NCI-H774 (cell line): ENCODE data around the gene DGCR6L.
"Not testable (repeated sequence)": the region's sequence is repeated elsewhere in the genome, so short reads cannot be mapped to it uniquely, and the experiment has no call there.

Source experiments
- DNase-seq: peaks from one replicate; lab custom pipeline; 2025; lab: John Stamatoyannopoulos, UW

DGCR6L gene

GRCh38 chr22:20325996-20326395 is 6.1 kb upstream of the DGCR6L start:
- not testable (repeated sequence) for DNase-seq

DNA sequence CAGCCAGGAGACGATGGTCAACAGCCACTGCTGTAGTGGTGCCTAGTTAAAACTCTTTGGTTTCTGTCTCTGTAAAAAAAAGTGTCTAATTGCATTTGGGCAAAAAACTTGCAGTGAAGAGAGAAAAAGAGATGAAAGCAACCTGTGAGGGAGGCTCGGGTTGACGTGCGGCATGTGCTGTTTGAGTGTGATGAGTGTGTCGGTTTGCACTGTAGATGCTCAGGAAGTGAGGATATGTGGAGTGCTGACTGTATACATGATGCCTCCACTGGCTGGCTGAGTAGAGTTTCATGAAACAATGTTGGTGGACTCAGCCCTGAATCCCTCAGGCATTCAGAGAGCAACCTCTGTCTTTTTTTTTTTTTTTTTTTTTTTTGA is 4.3 kb upstream of the DGCR6L start:
- DNase-seq = no peak

- not testable (repeated sequence) for DNase-seq
Measured at GRCh38 chr22:20321552-20322211, 1.8 kb upstream of the DGCR6L start.

GRCh38 chr22:20320659-20321551 is 1.0 kb upstream of the DGCR6L start:
- DNase-seq = not testable (repeated sequence)

- no peak for DNase-seq
Measured at GRCh38 chr22:20319041-20319744, 667 bp downstream of the DGCR6L start.

GRCh38 chr22:20318043-20318688 is 1.7 kb downstream of the DGCR6L start:
- DNase-seq = not testable (repeated sequence)

DNA sequence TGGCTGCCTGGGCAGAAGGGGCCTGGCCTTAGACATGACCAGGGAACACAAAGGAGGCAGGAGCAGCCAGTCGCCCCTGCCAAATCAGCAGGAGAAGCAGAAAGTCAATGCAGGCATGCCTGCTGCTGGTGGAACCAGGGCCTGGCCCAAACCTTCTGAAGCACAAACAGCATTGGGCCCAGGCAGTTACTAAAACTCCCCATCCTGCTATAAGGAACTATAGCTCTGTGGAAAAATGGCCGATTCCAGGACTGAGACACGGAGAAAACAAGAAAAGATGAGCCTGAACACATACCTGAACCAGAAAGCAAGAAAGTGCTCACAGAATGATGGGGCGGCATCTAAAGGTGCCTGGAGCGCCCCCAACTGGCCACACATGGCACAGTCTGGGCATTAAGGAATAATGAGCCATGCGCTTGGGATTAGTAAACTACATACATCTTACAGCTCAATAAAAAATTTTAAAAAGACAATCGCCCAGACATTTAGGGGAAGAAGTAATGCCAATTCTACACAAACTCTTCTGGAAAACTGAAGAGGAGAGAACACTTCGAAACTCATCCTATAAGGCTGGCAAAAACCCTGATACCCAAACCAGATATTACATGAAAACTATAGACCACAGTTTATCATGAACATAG is 2.3 kb downstream of the DGCR6L start:
- DNase-seq = not testable (repeated sequence)

DNA sequence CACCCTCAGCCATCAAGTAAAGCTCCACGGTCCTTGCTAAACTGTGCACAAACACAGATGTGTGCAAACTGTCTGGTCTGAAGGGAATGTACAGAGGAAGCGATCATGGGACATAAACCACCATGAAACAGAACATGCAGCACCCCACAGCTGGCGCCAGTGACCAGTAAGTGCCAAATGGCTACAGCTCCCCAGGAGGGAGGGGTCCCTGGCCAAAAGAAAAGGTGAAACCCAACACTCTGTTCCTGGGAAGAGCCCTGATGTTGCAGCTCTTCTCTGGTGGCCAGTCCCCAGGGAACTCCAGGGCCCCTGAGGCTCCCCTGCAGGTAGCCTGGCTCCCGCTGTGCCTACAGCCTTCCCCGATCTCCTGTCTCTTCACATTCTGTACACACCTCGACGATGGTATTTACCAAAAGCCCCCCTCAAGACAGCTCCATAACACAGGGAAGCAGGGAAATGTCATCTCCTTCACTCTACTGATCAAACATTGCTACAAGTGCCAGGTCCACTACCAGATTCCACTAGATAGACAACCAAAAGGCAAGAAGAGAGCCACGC is 2.9 kb downstream of the DGCR6L start:
- DNase-seq = no peak

DNA sequence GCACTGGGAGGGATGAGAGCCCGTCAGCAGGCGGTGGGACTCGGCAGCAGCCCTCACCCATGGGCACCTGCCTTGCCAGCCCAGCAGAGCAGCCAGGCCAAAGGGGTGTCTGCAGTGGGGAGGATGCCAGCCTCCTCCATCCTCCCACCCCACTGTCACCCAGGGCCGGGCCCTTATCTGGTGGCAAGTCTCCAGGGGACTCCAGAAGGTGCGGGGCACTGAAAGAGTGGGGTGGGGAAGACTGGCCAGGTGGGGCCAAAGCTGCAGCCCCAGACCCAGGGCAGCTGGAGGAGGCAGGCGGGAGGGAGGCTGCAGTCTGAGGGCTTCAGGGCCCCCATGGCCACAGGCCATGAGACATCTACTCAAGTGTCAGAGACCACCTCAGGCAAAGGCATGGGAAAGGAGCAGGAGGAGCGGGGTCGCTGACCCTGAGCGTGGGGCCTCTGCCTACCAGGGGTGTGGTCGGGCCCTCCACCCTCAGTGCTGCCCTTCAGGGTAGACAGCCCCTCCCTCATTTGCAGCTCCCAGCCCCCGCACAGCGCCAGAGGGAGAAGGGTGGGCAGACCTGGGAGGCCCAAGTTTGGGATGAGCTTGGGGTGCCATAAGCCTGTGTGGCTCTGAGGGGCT is 3.5 kb downstream of the DGCR6L start:
- no peak for DNase-seq

DNA sequence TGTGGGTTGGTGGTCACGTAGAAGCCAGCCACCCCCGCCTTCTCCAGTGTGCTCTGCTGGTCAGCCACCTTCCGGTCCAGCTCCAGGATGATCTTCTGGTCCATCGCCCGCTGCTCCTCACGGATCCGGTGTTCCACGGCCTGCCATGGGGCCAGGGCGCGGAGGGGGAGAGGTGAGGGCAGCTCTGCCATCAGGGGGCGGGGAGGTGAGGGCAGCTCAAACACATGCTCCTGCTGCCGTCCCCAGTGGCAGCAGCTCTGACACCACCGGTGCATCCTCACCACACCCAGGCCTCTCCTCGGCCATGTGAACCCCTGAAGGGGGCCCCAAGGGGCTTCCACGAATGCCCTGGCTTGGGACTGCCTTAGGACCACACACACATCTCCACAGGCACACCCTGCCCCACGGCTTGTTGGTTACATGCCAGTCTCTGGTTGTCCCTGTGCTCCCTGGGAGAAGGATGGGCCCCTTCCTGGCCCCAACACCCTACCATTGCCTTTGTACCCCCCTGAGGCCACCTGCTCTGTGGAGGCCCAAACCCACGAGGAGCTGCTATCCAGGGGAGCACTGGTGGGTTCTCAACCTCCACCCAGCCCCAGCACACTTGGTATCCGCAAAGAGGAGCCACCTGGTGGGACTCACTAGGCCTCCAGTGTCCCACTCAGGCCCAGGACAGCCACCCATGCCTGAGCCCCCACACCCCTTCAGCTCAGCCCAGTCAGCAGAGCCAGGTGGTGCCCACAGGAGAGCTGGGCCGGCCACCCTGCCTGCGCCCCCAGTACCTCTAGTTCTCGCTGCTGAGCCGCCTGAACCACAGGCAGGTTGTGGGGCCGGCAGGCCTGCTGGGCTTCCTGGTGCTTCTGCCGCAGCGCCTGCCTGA is 4.3 kb downstream of the DGCR6L start:
- DNase-seq = no peak

DNA sequence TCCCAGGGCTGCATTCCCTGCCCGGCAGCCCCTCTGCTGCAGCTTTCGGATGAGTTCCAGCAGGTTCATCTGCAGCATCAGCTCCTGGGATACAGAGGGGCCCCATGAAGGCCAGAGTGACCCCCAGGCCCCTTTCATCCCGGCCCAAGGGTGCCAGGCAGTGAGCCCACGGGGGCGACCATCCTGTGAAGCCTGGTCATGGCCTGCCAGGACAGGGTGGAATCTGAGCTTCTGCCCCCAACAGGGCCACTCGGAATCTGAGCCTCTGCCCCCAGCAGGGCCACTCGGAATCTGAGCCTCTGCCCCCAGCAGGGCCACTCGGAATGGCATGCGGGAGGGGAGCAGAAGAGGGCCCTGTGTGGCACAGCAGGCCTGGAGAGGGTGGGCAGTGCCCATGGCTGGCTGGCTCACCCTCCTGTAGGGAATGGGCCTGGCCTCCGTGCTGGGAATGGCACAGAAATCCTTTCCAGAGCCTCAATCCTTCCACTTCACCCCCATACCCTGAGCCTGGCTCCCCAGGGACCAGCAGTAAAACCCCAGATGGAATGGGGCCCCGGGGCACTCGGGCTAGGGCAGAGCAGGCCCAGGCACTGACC is 5.0 kb downstream of the DGCR6L start:
- not testable (repeated sequence) for DNase-seq

DNA sequence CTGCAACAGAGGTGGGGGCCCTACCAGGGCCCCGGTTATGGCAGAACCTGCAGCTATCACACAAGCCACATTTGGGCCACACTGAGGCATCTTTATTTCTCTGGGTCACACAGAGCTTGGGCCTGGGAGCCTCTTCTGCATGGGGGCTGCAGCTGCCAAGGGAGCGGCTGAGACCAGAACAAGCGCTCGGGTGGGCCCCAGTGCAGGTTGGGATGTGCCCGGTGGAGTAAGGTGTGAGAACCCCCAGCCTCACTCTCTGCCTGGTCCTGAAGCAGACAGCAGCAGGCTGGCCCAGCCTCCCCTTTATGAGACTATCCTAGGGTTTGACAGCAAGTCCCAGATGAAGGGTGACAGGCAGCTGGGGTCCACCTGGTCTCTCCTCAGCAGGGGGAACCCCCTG is 5.7 kb downstream of the DGCR6L start:
- not testable (repeated sequence) for DNase-seq

- not testable (repeated sequence) for DNase-seq
Measured at GRCh38 chr22:20313306-20314077, 6.4 kb downstream of the DGCR6L start.

- DNase-seq = no peak
Measured at GRCh38 chr22:20312396-20313191, 7.3 kb downstream of the DGCR6L start.

DNA sequence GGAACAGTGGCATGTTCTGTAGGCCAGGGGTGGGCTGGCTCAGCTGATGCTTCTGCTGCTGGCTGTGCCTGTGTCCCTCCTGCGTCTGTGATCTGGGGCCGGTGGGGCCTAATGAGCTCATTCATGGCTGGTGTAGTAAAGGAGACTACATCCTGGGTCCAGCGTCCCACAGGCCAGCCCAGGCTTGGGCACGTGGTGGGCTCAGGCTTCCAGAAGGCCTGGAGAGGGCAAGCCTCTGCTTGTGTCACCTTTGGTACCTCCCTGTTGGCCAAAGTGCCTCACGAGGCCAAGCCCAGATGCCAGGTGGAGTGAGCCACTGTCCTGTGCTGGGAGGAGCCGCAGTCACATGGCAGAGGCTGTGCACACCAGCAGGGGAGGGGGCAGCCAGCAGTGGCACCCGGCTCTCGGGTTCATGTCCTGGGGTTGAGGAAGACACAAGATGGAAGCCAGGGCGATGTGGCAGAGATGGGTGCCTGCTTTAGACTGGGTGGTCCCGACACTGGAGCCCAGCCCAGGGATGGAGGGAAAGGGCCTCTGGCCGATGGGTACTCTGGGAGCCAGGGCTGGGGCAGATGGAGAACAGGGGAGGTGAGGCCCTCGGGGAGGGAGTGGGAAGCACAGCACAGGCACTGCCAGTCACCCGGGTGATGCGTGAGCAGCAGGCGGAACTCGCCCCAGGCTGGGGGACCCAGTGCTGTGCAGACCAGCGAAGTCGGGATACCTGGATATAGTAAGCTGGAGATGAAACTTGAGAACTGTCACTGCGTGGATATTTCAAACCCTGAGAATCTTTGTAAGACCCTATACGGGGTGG is 8.4 kb downstream of the DGCR6L start:
- DNase-seq = not testable (repeated sequence)

- not testable (repeated sequence) for DNase-seq
Measured at GRCh38 chr22:20310773-20311172, 9.1 kb downstream of the DGCR6L start.

DNA sequence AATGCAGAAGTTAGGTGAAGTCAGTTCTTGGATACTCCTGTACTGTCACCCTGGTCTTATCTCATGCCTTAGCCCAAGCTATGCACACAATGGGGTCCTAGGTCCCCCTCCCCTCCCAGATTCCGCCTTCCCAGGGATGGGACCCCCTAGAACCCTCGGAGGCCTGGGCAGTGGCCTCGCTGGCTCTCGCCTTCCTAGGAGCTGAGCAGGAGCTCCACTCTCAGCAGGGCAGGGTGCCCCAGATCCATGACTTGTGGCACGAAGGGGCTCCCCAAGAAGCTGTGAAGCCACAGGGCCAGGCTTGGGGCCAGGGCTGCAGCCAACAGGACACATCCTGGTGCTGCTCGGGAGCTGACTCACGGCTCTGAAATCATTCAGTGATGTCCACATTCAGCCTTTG is 9.7 kb downstream of the DGCR6L start:
- not testable (repeated sequence) for DNase-seq
